Fibroblast of mammary gland (primary cell): ENCODE measurements around the gene SLC30A4.
A peak's percentile ranks its signal among the peaks of the same experiment; 100 is the strongest.

ENCODE experiments used
- DNase-seq: peaks from one replicate; pipeline ENCODE4 v3.0.0-alpha.2; 2010; ENCODE audit warnings: low read depth
- H3K4me3 ChIP-seq: 2 replicates; pipeline ENCODE4 v1.5.1; 2011; ENCODE audit warnings: low read depth, mild to moderate bottlenecking, low read length, moderate library complexity; ENCODE audit not compliant: control insufficient read depth
- CTCF ChIP-seq: conservative IDR thresholded peaks from 2 replicates; pipeline ENCODE4 v1.5.1; 2011; ENCODE audit warnings: low read depth, low read length, inconsistent platforms; ENCODE audit not compliant: control insufficient read depth, insufficient read depth

SLC30A4 gene

GRCh38 chr15:45473068-45473467 lies 49.5 kb downstream of the SLC30A4 start:
- no peak for DNase-seq
- TF ChIP-seq CTCF = no peak
- no peak overlapping the region for H3K4me3 ChIP-seq

GRCh38 chr15:45471151-45471550 lies 51.4 kb downstream of the SLC30A4 start:
- TF ChIP-seq CTCF = no peak
- no peak for DNase-seq
- no peak overlapping the region for H3K4me3 ChIP-seq

- DNase-seq = no peak
- H3K4me3 ChIP-seq = no peak overlapping the region
- no peak for TF ChIP-seq CTCF
Observed at GRCh38 chr15:45469441-45469840, 53.1 kb downstream of the SLC30A4 start.

GRCh38 chr15:45469027-45469426 lies 53.5 kb downstream of the SLC30A4 start:
- DNase-seq = no peak
- TF ChIP-seq CTCF = no peak
- H3K4me3 ChIP-seq = no peak overlapping the region

GRCh38 chr15:45468294-45468693 lies 54.3 kb downstream of the SLC30A4 start:
- TF ChIP-seq CTCF = no peak
- no peak for DNase-seq
- H3K4me3 ChIP-seq = no peak overlapping the region

GRCh38 chr15:45458746-45459403 lies 63.7 kb downstream of the SLC30A4 start:
- peak; percentile 98 for TF ChIP-seq CTCF
- H3K4me3 ChIP-seq = peak overlapping the region; percentile 43
- DNase-seq = peak; percentile 49
